ENCODE measurements around the gene FILIP1L.

The FILIP1L gene

DNA sequence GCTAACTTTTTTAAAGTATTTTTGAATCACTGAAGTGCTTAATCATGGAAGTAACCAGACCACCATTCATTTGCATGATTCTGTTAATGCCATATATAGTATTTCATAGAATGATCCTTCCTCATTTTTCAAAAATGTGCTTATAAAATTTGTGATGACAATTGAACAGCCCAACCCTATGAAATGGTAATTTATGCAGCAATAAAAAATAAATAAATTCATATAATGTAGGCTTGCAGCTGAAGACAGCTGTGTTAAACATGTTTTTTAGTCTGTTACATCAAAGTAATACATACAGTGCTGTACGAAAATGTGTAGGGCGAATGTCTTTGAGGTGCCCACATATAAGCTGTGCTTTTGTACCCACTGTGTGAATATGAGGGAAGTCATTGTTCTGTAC lies 131.7 kb downstream of the FILIP1L start:
- no peak overlapping the region for H3K4me3 ChIP-seq (ENCODE audit: low read length)
- no peak for DNase-seq (ENCODE audit: low read depth)
- TF ChIP-seq, protein P1, sequence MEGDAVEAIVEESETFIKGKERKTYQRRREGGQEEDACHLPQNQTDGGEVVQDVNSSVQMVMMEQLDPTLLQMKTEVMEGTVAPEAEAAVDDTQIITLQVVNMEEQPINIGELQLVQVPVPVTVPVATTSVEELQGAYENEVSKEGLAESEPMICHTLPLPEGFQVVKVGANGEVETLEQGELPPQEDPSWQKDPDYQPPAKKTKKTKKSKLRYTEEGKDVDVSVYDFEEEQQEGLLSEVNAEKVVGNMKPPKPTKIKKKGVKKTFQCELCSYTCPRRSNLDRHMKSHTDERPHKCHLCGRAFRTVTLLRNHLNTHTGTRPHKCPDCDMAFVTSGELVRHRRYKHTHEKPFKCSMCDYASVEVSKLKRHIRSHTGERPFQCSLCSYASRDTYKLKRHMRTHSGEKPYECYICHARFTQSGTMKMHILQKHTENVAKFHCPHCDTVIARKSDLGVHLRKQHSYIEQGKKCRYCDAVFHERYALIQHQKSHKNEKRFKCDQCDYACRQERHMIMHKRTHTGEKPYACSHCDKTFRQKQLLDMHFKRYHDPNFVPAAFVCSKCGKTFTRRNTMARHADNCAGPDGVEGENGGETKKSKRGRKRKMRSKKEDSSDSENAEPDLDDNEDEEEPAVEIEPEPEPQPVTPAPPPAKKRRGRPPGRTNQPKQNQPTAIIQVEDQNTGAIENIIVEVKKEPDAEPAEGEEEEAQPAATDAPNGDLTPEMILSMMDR (conservative IDR thresholded peaks at IDR 0.05; ENCODE audit: low read depth, low read length), result no peak

DNA sequence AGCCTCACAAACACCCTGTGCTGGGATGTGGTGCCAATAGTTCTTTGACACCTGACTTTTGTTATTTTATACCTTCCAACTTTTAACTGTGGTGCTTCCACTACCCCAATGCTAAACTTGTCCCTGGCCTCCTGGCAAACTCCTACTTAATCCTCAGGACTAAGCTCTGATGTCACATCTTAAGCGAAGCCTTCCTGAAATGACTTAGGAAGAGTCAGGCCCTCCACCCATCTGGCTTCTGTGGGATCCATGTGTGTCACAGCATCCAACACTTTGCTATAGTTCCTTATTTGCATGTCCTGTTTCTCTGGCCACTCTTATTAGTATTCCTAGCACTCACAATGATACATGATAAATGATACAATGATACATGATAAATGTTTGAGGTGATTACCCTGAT lies 133.2 kb downstream of the FILIP1L start:
- no peak overlapping the region for H3K4me3 ChIP-seq (ENCODE audit: low read length)
- no peak for DNase-seq (ENCODE audit: low read depth)
- TF ChIP-seq, protein P1 (conservative IDR thresholded peaks at IDR 0.05; ENCODE audit: low read depth, low read length), result no peak

DNA sequence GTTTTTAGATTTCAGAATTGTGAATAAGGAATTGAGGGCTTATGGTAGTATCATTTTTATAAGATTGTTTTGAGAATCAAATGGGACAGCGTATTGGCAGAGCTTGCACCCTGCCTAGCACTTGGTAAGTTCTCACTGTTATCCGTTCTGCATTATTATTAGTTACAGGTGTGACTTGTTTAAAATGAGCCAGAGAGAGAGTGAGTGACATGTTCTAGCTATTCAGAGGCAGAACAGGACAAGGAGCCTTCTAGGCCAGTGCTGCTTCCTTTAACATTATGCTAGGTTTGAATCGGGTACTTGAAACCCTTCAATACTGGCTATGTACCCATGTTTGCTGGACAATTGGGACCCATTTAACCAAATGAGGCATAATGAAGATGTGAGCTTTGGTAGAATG lies 133.7 kb downstream of the FILIP1L start:
- no peak overlapping the region for H3K4me3 ChIP-seq (ENCODE audit: low read length)
- no peak for DNase-seq (ENCODE audit: low read depth)
- TF ChIP-seq, protein P1 (conservative IDR thresholded peaks at IDR 0.05; ENCODE audit: low read depth, low read length), result no peak

DNA sequence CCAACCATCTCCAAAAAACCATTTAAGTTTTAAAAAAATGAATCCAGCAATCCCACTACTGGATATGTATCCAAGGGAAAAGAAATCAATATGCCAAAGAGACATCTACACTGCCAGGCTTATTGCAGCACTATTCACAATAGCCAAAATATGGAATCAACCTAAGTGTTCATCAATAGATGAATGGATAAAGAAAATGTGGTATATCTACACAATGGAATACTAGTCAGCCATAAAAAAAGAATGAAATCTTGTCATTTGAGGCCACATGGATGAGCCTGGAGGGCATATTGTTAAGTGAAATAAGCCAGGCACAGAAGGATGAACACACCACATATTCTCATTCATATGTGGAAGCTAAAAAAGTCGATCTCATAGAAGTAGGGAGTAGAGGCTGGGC lies 136.1 kb downstream of the FILIP1L start:
- H3K4me3 ChIP-seq (ENCODE audit: low read length), result no peak overlapping the region
- DNase-seq (ENCODE audit: low read depth), result no peak
- TF ChIP-seq, protein P1 (conservative IDR thresholded peaks at IDR 0.05; ENCODE audit: low read depth, low read length), result no peak

DNA sequence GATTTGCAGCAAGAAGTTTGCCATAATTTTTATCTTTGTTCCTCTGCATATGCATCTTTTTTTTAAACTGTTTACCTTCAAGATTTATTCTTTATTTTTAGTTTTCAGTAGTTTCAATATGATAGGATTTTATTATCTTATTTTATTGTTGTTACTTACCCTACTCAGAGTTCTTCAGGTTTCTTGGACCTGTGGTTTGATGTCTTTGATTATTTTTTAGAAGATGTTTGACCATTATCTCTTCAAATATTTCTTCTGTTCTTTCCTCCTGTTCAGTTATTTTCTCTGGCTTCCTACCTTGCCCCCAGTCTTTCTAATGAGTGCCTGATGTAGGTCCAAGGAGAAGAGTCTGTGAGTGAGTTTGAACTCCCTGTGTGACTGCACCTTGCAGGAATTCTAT lies 137.7 kb downstream of the FILIP1L start:
- no peak overlapping the region for H3K4me3 ChIP-seq (ENCODE audit: low read length)
- TF ChIP-seq, protein P1 (conservative IDR thresholded peaks at IDR 0.05; ENCODE audit: low read depth, low read length), result no peak
- DNase-seq (ENCODE audit: low read depth), result no peak

DNA sequence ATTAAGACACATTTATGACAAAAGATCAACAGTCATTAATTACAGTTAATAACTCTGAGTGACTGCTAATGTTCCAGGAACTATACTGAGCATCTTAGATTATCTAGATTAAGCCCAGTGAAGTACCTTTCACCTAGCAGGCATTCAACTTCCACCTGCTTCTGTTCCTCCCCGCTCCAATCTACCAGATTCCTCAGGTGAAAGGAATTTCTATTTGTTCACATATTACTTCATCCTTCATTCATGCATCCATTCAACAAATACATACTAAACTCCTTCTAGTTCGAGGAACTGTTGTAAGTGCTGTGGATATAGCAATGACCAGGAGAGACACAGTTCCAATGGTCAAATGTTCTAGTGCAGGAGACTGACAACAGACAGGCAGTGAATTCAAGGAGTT lies 139.3 kb downstream of the FILIP1L start:
- no peak overlapping the region for H3K4me3 ChIP-seq (ENCODE audit: low read length)
- TF ChIP-seq, protein P1 (conservative IDR thresholded peaks at IDR 0.05; ENCODE audit: low read depth, low read length), result no peak
- DNase-seq (ENCODE audit: low read depth), result no peak

DNA sequence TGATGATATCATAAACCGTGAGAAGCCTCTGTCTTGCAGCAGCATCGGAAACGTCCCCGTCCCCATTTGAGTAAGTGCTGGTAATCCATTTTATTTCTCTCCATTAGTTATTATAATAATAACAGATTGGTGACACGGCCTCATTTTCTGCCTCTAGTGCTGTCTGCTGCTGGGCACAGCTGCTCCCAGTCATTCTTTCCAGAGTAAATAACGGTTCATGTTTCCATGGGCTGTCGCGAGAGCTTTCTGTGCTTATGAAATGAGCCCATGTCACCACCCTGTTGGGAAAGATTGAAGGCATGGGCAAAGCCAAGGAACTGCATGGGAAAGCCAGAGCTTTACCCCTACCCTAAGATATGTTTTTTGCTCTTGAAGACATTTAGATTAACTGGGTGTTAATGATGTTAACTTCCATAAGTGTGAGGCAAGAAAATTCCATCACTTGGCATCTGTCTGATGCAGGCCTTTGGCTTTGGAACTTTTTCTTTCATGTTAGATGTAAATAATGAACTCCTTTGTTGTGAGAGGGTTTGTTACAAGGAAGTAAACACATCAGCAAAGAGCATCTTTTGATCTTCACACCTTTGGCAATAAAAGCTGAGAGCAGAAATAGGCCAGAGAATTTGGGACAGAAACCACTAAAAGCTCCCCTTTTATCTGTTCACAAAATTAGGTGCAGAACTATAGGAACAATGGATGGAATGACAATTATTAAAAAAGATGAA lies 141.8 kb downstream of the FILIP1L start:
- TF ChIP-seq, protein P1 (conservative IDR thresholded peaks at IDR 0.05; ENCODE audit: low read depth, low read length), result no peak

More for the DNA sequence above, 141.8 kb downstream of the FILIP1L start:
- no peak for DNase-seq (ENCODE audit: low read depth)
- no peak overlapping the region for H3K4me3 ChIP-seq (ENCODE audit: low read length)

Data from retinal pigment epithelial cell (primary cell).